GM19468 (cell line): Measurements from ENCODE around the gene MCM9.
"Not testable (repeated sequence)": the region's sequence is repeated elsewhere in the genome, so short reads cannot be mapped to it uniquely, and the experiment has no call there.

Experiments
- ATAC-seq: cut with Tn5 transposase; IDR thresholded peaks from one replicate; pipeline ENCODE4 v1.9.1; 2021; ENCODE audit warnings: mild to moderate bottlenecking, moderate library complexity, moderate number of reproducible peaks; ENCODE audit not compliant: unreplicated experiment; ENCODE audit errors: extremely low read depth

Gene MCM9

DNA sequence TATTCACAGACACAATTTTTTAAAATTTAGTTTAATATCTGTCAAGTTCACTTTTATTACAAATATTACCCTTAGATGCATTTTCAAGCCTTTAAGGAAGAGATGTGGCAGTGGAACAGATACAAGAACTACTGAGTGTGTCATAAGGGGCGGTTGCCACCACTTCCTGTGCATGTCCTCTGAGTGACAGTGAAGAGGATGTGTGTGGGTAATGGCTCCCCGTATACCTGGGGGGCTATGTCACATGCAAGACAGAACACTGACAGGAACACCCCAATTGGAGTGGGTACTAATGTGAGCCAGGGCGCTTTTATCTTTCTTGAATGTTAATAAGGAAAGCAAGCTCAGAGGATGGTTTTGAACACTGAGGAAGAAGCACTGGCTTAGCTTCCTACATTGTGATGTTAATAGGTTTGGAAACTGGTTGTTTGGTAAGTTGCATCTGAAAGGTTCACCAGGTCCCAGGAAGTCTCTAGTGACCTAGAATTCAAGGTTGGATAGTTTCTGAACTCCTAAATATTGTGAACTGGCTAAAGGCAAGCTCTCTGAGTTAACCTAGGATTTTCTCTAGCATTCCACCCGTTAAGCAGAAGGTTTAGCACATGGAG, 124.4 kb downstream of the MCM9 start:
- peak; percentile 59 for ATAC-seq

DNA sequence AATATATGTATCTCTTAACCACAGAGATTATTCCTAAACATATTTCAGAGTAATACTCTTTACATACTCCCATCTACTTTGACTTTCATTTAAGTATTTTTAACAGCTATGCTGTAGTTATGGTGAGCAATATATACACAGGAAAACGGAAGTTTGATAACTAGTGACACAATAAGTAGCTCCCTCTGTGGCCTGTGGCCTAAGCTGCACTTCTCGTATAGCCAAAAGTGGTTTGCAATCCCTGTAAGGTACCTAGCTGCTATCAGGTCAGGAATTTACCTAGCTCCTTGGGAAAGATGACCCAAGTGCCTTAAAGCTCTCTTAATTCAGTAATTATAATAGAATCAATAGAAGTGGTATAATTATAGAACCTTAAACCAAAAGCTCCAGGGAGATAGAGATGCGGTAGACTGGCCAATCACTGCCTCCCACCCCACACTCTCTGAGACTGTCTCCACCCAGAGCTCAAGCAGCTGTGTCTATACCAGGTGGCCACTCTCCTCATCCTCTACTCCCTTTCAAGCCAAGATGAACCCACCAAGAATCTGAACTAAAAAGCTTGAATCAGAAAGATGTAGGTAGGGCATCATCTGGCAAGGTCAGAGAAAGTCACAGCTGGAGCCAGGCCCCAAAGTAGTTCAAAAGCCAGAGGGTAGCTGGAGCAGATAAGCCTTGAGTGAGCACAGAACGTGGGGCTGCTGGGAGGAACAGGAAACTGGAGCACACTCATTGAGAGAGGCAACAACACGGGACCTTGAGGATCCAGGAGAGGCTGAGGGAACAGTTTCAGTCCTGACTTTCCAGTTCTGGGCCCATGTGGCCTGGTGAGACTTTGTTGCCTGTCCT, 125.9 kb downstream of the MCM9 start:
- ATAC-seq, result no peak

DNA sequence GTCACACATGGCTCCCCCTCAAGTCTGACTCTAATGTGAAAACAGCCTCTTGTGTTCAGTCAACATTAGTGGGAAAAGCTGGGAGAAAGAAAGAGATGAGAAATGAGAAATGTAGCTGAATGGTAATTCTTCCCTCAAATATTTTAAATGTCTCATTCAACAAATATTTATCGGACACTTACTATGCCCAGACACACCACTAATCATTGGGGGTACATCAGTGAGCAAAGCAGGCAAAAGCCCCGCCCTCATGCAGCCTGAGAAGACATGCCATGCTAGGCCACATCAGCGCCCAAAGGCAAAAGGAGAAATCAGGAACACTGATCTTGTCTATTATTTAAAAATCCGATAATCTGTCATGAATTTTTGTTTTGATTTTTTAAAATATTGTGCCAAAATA, 130.9 kb downstream of the MCM9 start:
- ATAC-seq, result no peak

GRCh38 chr6:118801257-118801656, 133.7 kb downstream of the MCM9 start:
- ATAC-seq, result no peak

GRCh38 chr6:118800394-118801071, 134.4 kb downstream of the MCM9 start:
- peak; percentile 91 for ATAC-seq

DNA sequence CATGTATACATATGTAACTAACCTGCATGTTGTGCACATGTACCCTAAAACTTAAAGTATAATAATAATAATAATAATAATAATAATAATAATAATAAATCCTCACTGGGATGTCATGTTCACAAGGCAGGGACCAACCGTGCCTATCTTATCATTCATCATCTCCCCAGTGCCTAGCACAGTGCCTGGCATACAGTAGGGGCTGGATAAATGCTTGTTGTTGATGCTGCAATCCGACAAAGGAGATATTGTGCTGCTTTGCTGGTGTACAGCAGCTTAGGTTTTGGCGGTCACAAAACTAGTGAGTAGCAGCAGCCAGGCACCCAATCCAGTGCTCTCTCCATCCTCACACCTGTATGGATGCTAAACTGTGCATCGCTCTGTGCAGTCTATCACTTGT, 135.1 kb downstream of the MCM9 start:
- ATAC-seq, result no peak

DNA sequence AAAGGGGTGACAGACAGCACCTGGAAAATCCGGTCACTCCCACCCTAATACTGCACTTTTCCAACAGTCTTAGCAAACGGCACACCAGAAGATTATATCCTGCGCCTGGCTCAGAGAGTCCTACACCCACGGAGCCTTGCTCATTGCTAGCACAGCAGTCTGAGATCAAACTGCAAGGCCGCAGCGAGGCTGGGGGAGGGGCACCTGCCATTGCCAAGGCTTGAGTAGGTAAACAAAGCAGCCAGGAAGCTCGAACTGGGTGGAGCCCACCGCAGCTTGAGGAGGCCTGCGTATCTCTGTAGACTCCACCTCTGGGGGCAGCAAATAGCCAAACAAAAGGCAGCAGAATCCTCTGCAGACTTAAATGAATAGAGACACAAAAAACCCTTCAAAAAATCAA, 138.4 kb downstream of the MCM9 start:
- not testable (repeated sequence) for ATAC-seq

DNA sequence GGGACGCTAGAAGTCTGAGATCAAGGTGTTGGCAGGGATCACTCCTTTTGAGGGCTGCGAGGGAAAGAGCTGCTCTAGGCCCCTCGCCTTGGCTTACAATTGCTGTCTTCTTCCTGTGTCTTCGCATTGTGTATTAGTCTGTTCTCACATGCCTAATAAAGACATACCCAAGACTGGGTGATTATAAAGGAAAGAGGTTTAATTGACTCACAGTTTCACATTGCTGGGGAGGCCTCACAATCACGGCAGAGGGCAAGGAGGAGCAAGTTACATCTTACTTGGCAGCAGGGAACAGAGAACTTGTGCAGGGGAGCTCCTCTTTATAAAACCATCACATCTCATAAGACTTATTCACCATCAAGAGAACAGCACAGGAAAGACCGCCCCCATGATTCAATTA, 143.5 kb downstream of the MCM9 start:
- ATAC-seq, result no peak

- ATAC-seq, result no peak
These were observed 145.0 kb downstream of the MCM9 start for GRCh38 chr6:118789954-118790353.

GRCh38 chr6:118789419-118789818, 145.5 kb downstream of the MCM9 start:
- ATAC-seq, result no peak

GRCh38 chr6:118788702-118789101, 146.3 kb downstream of the MCM9 start:
- no peak for ATAC-seq

DNA sequence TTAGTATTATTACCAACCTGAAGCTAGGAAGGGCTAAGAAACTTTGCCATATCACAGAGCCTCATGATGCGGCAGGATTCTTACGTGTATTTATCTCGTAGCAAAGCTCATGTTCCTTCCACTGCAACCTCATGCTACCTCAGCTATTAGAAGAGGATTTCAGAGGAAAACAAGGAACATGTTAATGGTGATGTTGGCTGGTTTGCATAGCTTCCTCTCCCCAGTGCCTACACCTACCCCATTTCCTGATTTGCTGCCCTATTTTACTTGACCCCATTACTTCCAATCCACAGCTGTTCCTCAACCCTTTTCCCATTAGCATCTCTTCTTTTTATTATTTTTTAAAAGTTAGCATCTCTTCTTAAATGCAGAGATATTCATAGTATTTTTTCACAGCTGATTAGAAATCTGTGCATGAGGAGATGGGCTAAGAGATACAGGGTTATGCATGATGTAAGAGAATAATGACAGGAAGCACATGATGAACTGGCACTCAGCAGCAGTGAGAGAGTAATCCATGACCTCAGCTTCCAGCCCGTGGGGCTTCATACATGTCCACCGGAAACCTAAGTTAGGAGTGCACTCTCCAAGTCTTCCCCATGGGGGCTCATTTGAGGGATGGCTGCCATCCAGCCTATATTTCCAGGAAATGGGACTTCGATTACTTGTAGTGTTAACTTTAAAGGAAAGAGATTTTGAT, 147.1 kb downstream of the MCM9 start:
- ATAC-seq, result no peak

DNA sequence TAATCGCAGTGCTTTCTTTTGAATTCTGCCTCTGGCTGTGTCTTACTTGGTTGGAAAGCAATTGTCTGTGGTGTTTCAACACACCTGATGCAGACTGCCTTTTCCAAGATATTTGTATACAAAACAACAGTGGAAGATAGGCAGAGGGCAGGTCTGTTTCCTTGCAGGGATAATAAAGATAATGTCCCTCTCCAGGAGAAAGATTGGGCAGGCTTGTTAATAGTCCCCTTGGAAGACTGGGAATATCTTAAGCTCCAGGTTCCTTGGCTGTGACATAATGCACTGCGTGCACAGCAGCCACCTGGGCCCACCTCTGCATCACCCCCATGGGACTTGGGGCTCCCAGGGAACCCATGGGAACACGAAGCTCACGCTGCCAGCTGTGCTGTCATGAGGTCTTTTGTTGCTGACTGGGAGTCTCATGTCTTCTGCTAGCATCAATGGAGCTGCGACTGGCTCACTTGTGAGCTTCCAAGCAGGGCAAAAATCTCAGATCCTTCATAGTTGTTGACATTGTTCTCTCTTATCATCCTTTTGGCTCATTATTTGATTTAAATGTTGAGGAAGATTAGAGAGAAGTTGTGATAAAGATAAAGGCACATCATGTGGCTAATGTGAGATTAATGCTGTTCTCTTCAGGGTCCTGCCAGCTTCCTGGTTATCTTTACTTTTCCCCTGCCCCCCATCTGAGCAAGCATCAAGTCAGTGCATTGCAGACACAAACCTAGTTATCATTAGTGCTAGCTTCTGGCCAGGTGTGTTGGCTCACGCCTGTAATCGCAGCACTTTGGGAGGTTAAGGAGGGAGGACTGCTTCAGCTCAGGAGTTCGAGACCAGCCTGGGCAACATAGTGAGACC, 148.1 kb downstream of the MCM9 start:
- no peak for ATAC-seq

GRCh38 chr6:118785601-118786000, 149.4 kb downstream of the MCM9 start:
- ATAC-seq, result no peak

DNA sequence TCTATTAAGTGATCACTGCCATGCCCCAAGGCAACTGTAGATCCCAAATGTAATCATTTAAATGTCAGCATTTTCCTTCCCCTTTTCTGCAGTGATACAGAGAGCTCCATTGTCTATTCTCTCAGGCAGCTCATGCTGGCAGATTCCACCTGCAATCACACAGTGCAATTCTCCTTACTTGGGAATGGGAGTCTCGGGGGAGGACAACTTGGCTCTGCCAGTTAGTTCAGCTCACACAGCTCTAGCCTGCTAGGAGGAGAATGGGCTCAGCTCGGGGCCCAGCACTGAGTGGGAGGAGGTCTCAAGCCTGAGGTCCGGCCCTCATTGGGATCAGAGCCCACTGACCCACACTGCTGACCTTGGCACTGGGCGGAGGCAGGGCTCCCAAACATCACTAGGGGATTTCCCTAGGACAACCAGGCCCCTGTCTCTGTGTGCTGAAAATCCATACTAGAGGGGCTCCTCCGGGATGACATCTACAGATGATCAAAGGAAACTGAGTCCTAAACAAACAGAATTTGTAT, 150.3 kb downstream of the MCM9 start:
- ATAC-seq, result no peak

- no peak for ATAC-seq
These were observed 150.9 kb downstream of the MCM9 start for GRCh38 chr6:118783931-118784550.

GRCh38 chr6:118782651-118783050, 152.3 kb downstream of the MCM9 start:
- ATAC-seq, result no peak

DNA sequence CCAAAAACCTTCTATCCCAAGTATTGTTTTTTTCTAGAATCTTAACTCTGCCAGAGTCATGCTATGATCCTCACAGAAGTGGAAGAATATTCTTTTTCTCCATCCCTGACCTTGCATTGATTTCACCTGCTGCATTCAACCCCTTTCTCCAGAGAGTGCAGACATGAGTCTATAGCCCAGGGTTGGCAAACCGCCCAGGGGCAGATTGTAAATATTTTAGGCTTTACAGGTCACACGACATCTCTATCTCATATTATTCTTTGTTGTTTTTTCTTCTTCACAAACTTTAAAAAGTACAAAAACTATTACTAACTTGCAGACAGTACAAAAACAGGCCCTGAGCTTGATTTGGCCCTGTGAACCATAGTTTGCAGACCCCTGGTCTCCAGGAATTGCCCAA, 153.1 kb downstream of the MCM9 start:
- ATAC-seq, result no peak

- no peak for ATAC-seq
These were observed 154.3 kb downstream of the MCM9 start for GRCh38 chr6:118780668-118781067.
